AG04450 (cell line): ENCODE results near the gene CNFN. TPM values are rescaled to one million over a fixed set of nuclear protein-coding genes. Genes with fewer than 3 reads are reported as not detected.
A peak's percentile ranks its signal among the peaks of the same experiment; 100 is the strongest.

ENCODE experiments used
- CTCF ChIA-PET: fragments of 300-600, 350-600 bp; formaldehyde crosslinking; extraction: SDS; loops from one replicate; lab custom pipeline; 2022; ENCODE audit warnings: antibody characterized with exemption, inconsistent platforms; lab: Charles Lee
- POLR2A ChIA-PET: fragments of 350-600 bp; formaldehyde crosslinking; extraction: SDS; loops from one replicate; lab custom pipeline; 2021; ENCODE audit warnings: antibody characterized with exemption, inconsistent platforms; lab: Yijun Ruan, JAX
- DNase-seq: peaks from one replicate; pipeline ENCODE4 v3.0.0-alpha.2; 2011; ENCODE audit warnings: low read depth, low spot score
- H3K27ac ChIP-seq: one replicate; pipeline ENCODE4 v1.5.1; 2012; ENCODE audit warnings: low read depth, low read length, control low read depth
- H3K27me3 ChIP-seq: one replicate; pipeline ENCODE4 v1.6.0; 2012; ENCODE audit warnings: low read length; ENCODE audit not compliant: control insufficient read depth, insufficient read depth
- H3K4me3 ChIP-seq: 2 replicates; pipeline ENCODE4 v1.5.1; 2011; ENCODE audit warnings: mild to moderate bottlenecking, low read depth, low read length, control low read depth
- H3K9me3 ChIP-seq: 2 replicates; pipeline ENCODE4 v1.5.1; 2012; ENCODE audit warnings: low read length; ENCODE audit not compliant: control insufficient read depth, insufficient read depth
- polyA plus RNA-seq: library from polyadenylated mRNA; depleted of rRNA; stranded (reverse); fragments of >200 nt; gene quantifications from 2 replicates; pipeline ENCODE4 v1.2.3, GENCODE V29; 2011
- TF ChIP-seq, protein P1 (sequence below): IDR thresholded peaks from 2 replicates; pipeline ENCODE4 v1.5.1; 2011; ENCODE audit warnings: low read depth, low read length, control low read depth, inconsistent platforms

The CNFN gene
- polyA plus RNA-seq, 1 experiment, result 0.20 TPM

DNA sequence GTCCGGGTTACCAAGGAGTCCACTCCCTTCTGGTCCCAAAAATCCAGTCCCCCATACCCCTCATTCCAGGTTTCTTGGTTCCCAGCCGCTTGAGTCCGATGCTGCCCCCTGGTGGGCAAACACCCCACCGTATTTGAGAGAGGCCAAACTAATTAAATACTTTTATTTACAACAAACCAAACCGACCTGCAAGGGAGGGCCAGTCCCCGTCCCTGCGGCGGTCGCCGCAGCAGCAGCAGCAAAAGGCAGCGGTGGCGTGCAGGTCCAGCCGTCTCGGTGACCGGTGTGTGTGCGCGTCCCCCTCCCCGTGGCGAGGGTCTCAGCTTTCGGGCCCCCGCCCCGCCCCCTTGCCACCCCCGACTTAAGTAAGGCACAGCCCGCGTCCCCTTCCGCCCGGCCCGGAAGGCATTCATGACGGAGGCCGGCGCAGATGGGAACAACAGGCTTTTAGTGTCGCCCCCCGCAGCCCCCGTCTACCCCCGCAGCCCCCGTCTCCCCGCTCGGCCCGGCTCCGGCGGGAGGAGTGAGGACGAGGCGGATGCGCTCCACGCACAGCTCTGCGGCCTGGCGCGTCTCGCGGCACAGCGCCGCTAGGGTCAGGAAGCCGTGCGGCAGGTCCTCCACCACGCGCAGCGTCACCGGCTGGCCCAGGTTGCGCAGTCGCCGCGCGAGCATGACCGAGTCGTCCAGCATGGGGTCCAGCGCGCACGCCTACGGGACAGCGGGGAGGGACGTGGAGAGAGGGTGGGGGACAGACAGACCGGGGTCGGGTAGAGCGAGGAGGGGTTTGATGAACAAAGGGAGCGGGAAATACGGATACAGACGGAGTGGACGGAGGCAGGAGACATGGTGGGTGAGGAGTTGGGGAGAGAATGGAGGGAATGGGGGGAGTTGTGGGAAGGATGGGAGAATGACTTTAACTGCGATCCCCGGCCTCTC lies 11.5 kb upstream of the CNFN start:
- Histone ChIP-seq H3K27me3 (no peaks in the 10 kb centered on the region), H3K27ac (no peak overlapping the region), H3K9me3 (no peaks in the 10 kb centered on the region), H3K4me3 (peak overlapping the region; percentile 66)
- TF ChIP-seq, protein P1, sequence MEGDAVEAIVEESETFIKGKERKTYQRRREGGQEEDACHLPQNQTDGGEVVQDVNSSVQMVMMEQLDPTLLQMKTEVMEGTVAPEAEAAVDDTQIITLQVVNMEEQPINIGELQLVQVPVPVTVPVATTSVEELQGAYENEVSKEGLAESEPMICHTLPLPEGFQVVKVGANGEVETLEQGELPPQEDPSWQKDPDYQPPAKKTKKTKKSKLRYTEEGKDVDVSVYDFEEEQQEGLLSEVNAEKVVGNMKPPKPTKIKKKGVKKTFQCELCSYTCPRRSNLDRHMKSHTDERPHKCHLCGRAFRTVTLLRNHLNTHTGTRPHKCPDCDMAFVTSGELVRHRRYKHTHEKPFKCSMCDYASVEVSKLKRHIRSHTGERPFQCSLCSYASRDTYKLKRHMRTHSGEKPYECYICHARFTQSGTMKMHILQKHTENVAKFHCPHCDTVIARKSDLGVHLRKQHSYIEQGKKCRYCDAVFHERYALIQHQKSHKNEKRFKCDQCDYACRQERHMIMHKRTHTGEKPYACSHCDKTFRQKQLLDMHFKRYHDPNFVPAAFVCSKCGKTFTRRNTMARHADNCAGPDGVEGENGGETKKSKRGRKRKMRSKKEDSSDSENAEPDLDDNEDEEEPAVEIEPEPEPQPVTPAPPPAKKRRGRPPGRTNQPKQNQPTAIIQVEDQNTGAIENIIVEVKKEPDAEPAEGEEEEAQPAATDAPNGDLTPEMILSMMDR, result peak; percentile 85
- peak; percentile 51 for DNase-seq
- ChIA-PET CTCF (interaction anchor here (0.6 to 2.6 kb wide), 12 partner anchors 10 to 269 kb away, joined by 3 to 12 read pairs (median 3); partner anchors contain the start of gene POU2F2), POLR2A (interaction anchor here (0.8 kb wide), 1 partner anchor 22 kb away, joined by 4 read pairs; no protein-coding TSS in a partner anchor)

DNA sequence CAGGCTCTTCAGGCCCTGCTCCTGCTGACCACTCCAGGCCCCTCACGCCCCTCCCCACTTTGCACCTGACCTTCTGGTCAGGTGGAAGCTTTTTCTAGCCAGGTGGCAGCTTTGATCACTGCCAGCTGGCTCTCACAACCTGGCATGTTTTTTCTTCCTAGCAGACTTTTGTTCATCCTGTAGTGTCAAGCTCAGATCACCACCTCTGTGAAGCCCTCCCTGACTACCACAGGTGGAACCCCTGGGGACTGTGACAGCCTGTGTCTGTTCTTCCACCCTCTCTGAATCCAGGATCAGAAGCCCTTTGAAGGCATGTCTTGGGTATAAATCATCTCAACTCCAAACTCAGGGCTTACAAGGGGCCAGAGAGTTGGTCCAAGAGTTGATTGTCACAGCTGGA lies 10.3 kb upstream of the CNFN start:
- DNase-seq, result no peak
- H3K9me3 ChIP-seq, result no peaks in the 10 kb centered on the region
- POLR2A ChIA-PET, result interaction anchor here (0.6 kb wide), 1 partner anchor 224 kb away, joined by 7 read pairs; no protein-coding TSS in a partner anchor
- CTCF ChIA-PET, result interaction anchor here (0.8 to 2.6 kb wide), 12 partner anchors 11 to 268 kb away, joined by 3 to 12 read pairs (median 4); partner anchors contain the start of gene POU2F2
- no peak overlapping the region for H3K27ac ChIP-seq
- no peaks in the 10 kb centered on the region for H3K27me3 ChIP-seq
- TF ChIP-seq, protein P1, result no peak
- H3K4me3 ChIP-seq, result no peak overlapping the region

DNA sequence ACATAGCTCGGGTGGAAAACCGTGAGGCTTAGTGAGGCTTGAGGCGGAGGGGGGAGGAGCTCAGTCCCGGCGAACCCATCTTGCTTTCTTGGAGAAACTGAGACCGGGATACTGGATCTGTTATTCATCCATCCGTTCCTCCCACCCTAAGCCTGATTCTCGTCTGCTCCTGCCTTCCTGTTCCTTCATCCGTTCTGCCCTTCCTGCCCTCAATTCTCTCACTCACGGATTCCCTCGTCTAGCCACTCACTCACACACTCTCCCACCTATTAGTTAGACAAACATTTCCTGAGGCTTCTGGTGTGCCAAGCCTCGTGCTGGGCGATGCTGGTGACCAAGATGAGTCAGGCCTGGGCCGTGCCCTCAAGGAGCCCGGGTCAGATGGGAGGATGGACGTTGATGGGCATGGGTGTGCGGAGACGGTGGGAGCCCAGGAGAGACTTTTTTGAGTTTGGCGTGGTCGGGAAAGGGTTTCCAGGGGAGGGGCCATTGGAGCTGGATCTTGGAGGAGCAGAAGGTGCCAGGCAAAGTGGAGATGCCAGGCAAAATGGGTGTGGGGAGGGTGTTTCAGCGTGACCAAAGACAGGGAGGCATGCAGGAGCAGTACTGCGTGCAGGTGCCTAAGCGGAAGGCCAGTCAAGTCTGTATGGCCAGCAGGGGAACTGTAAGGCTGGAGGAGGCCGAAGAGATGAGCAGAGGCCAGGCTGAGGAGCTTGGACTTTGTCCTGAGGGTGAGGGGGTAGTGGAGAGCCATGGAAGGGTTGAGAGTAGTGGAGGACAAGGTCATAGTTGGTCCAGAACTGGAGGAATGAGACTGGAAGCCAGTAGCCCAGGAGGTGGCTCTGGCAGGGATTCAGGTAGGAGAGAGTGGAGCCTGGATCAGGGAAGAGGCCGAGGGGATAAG lies 7.4 kb upstream of the CNFN start:
- DNase-seq, result no peak
- Histone ChIP-seq H3K27me3 (peaks cover 6% of the 10 kb centered on the region), H3K27ac (peak overlapping the region; percentile 78), H3K9me3 (no peaks in the 10 kb centered on the region), H3K4me3 (peak overlapping the region; percentile 81)
- POLR2A ChIA-PET, result interaction anchor here (1.2 to 1.3 kb wide), 2 partner anchors 26 to 142 kb away, joined by 3 to 4 read pairs; no protein-coding TSS in a partner anchor
- TF ChIP-seq, protein P1, result no peak; the same call in 1 of the 2 replicates
- CTCF ChIA-PET, result interaction anchor here (0.7 to 1.3 kb wide), 2 partner anchors 38 to 41 kb away, joined by 3 to 5 read pairs; no protein-coding TSS in a partner anchor

DNA sequence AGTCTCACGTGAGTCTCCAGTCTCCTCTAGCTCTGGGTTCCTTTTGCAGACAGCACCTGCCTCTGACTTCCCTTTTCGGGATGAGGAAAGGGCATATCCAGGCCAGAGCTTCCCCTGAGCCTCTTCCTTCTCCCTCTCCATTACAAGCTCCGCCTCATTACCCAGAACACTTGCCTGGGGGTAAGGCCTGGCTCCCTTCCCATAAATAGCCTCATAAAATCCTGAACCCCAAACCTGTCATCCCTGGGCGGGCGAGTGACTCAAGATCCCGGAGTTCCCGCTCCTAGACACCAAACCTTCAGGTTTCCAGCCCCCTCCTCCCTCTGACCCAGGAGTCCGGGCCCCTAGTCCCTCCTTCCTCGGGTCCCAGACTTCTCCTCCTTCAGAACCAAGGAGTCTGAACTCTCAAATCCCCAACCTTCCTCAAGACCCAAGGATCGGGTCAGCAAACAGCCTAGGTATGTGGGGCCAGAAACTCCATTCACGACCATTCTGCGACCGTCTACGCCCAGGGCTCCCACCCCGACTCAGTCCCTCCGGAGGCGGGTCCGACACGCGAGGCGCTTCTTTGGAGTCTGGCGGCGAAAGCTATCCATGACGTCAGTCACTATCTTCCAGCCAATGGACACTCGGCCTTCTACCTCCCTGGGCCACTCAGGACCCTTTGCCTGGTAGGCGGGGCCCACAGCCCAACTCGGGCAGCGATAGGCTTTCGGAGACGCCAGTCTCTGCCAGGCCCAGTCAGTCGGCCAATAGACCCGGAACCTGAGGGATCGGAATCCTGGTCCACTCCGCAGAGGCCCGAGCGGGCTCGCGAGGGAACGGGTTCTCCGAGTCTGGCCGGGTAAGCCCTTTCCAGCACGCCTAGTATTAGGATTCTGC lies 6.5 kb upstream of the CNFN start:
- ChIA-PET CTCF (interaction anchor here (0.6 to 1.3 kb wide), 3 partner anchors 39 to 47 kb away, joined by 3 to 5 read pairs (median 3); no protein-coding TSS in a partner anchor), POLR2A (interaction anchor here (0.6 to 1.3 kb wide), 4 partner anchors 19 to 283 kb away, joined by 3 to 4 read pairs (median 4); no protein-coding TSS in a partner anchor)
- TF ChIP-seq, protein P1, result no peak
- Histone ChIP-seq H3K27me3 (peaks cover 10% of the 10 kb centered on the region), H3K27ac (peak overlapping the region; percentile 78), H3K9me3 (no peaks in the 10 kb centered on the region), H3K4me3 (peak overlapping the region; percentile 81)
- peak; percentile 98 for DNase-seq
